ENCODE results near the gene CCDC71L. TPM values are rescaled to one million over a fixed set of nuclear protein-coding genes. Genes with fewer than 3 reads are reported as not detected.

CCDC71L gene
- polyA plus RNA-seq, 1 experiment, result 16.9 TPM

DNA sequence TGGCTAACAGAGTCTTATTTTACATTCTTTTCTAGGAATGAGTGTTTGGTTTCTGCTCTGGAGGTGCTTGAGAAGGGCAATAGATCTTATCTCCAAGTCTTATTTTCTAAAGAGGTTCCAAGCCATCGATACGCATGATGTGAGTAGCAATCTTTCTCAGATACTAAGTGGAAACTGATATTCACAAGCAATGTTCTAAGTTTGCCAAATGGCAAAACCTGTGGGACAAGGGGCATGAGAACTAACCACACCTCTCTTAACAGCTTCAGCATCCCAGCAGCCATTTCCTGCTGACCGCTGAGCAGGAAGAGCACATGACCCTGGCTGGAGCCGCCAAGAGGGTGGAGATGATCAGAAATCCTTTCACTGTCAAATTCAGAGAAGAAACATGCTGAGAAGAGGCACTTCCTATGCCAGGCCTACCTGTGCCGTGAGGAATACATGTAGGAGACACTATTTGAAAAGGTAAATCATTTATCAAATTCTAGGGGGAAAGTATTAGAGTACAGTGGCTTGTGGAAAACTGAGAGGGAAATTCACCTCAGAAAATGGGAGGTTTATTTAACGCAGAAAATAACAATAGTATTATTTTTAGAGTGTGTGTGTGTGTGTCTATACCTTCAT, 35.2 kb downstream of the CCDC71L start:
- TF ChIP-seq, protein P1, sequence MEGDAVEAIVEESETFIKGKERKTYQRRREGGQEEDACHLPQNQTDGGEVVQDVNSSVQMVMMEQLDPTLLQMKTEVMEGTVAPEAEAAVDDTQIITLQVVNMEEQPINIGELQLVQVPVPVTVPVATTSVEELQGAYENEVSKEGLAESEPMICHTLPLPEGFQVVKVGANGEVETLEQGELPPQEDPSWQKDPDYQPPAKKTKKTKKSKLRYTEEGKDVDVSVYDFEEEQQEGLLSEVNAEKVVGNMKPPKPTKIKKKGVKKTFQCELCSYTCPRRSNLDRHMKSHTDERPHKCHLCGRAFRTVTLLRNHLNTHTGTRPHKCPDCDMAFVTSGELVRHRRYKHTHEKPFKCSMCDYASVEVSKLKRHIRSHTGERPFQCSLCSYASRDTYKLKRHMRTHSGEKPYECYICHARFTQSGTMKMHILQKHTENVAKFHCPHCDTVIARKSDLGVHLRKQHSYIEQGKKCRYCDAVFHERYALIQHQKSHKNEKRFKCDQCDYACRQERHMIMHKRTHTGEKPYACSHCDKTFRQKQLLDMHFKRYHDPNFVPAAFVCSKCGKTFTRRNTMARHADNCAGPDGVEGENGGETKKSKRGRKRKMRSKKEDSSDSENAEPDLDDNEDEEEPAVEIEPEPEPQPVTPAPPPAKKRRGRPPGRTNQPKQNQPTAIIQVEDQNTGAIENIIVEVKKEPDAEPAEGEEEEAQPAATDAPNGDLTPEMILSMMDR (IDR thresholded peaks at IDR 0.05; ENCODE audit: low read depth, low read length), result no peak
- no peak for DNase-seq (ENCODE audit: low read depth, low spot score)
- no peaks in the 10 kb centered on the region for H3K9me3 ChIP-seq (ENCODE audit: control insufficient read depth, insufficient read depth, low read length)
- no peak overlapping the region for H3K4me3 ChIP-seq (ENCODE audit: low read depth, low read length)
- POLR2A ChIA-PET, result no interaction called here
- no peak overlapping the region for H3K27ac ChIP-seq (ENCODE audit: low read depth, low read length)
- CTCF ChIA-PET, result no interaction called here
- no peaks in the 10 kb centered on the region for H3K27me3 ChIP-seq (ENCODE audit: control insufficient read depth, insufficient read depth, low read length)

DNA sequence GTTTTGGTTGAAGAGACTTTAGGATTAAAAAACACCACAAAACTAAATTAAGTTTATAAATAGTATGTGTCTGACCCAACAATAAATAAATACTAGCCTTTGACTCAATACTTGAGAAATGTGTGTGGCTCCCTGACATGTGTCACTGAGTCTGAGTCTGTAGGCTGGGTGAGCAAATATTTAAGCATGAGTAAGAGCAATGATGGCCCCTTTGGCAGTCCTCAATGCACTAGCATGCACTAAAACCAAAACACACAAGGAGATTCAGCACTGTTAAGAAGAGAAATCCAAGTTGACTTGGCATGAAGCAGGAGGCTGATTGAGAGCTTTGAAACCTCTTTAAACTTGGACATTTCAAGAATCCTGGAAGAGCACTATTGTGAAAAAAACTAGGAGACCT, 37.1 kb downstream of the CCDC71L start:
- CTCF ChIA-PET, result interaction anchor here (0.8 kb wide), 1 partner anchor 93 kb away, joined by 3 read pairs; no protein-coding TSS in a partner anchor

DNA sequence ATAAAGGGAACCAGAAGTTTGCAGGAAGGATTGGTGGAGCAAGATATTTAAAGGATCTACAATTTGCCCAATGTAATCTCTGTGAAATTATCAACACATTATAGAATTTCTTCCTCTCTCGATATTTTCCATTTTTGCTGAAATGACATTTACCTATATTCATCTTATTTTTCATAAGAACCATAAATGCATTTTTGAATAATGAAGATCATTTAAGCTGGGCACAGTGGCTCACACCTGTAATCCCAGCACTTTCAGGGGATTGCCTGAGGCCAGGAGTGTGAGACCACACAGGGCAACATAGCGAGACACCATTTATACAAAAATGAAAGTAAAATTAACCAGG, 37.7 kb downstream of the CCDC71L start:
- Histone ChIP-seq H3K27me3 (ENCODE audit: control insufficient read depth, insufficient read depth, low read length) (no peaks in the 10 kb centered on the region), H3K27ac (ENCODE audit: low read depth, low read length) (no peak overlapping the region), H3K4me3 (ENCODE audit: low read depth, low read length) (no peak overlapping the region), H3K9me3 (ENCODE audit: control insufficient read depth, insufficient read depth, low read length) (no peaks in the 10 kb centered on the region)
- TF ChIP-seq, protein P1 (IDR thresholded peaks at IDR 0.05; ENCODE audit: low read depth, low read length), result no peak
- ChIA-PET POLR2A (no interaction called here), CTCF (no interaction called here)
- DNase-seq (ENCODE audit: low read depth, low spot score), result no peak

More for the DNA sequence above, 37.1 kb downstream of the CCDC71L start:
- H3K9me3 ChIP-seq (ENCODE audit: control insufficient read depth, insufficient read depth, low read length), result no peaks in the 10 kb centered on the region
- peak; percentile 47 for DNase-seq (ENCODE audit: low read depth, low spot score)
- POLR2A ChIA-PET, result no interaction called here
- TF ChIP-seq, protein P1 (IDR thresholded peaks at IDR 0.05; ENCODE audit: low read depth, low read length), result no peak
- H3K27me3 ChIP-seq (ENCODE audit: control insufficient read depth, insufficient read depth, low read length), result no peaks in the 10 kb centered on the region
- peak overlapping the region; percentile 61 for H3K27ac ChIP-seq (ENCODE audit: low read depth, low read length)
- H3K4me3 ChIP-seq (ENCODE audit: low read depth, low read length), result no peak overlapping the region

DNA sequence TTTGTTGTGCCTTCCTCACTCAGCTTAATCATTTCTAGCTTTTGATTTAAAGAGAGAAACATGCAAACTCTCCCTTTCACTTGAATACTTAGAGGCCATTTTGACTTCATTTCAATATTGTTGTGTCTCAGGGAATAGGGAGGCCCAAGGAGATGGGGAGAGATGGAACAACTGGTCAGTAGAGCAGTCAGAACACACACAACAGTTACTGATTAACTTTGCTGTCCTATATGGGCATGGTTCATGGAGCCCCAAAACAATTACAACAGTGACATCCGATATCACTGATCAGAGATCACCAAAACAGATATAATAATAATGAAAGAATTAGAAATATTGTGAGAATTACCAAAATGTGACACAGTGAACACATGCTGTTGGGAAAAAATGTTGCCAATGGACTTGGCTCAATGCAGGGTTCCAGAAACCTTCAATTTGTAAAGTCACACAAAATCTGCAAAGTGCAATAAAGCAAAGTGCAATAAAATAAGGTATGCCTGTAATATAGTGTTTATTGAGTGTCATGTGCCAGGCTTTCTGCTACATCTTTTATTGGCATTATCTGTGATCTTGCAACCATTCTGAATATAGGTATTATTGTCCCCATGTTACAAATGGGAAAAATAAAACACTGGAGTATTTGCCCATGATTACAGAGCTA, 38.2 kb downstream of the CCDC71L start:
- no peak for DNase-seq (ENCODE audit: low read depth, low spot score)
- POLR2A ChIA-PET, result interaction anchor here (0.5 kb wide), 1 partner anchor 528 kb away, joined by 3 read pairs; no protein-coding TSS in a partner anchor
- H3K4me3 ChIP-seq (ENCODE audit: low read depth, low read length), result no peak overlapping the region
- TF ChIP-seq, protein P1 (IDR thresholded peaks at IDR 0.05; ENCODE audit: low read depth, low read length), result no peak
- CTCF ChIA-PET, result interaction anchor here (0.5 to 1.0 kb wide), 2 partner anchors 80 to 162 kb away, joined by 3 to 5 read pairs; no protein-coding TSS in a partner anchor
- no peaks in the 10 kb centered on the region for H3K27me3 ChIP-seq (ENCODE audit: control insufficient read depth, insufficient read depth, low read length)
- no peak overlapping the region for H3K27ac ChIP-seq (ENCODE audit: low read depth, low read length)
- H3K9me3 ChIP-seq (ENCODE audit: control insufficient read depth, insufficient read depth, low read length), result no peaks in the 10 kb centered on the region

DNA sequence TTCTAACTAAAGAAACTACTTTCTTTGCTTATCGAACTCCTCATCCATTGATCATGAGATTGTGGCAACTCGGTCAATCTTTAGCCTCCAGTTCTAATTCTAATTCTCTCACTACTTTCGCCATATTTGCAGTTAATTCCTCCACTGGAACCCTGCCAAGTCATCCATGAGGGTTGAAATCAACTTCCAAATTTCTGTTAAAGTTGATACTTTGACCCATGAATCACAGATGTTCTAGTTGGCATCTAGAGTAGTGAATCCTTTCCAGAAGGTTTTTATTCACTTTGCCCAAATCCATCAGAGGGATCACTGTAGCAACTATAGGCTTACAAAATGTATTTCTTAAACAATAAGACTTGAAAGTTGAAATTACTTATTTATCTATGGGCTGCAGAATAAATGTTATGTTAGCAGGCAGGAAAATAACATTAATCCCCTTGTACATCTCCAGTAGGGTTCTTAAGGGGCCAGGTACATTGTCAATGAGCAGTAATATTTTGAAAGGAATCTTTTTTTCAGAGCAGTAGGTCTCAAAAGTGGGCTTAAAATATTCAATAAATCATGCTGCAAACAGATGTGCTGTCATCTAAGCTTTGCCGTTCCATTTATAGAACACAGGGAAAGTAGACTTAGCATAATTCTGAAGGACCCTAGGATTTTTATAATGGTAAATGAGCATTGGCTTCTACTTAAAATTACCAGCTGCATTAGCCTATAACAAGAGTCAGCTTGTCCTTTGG, 39.4 kb downstream of the CCDC71L start:
- POLR2A ChIA-PET, result no interaction called here
- CTCF ChIA-PET, result interaction anchor here (1.0 kb wide), 1 partner anchor 79 kb away, joined by 3 read pairs; no protein-coding TSS in a partner anchor

More for the DNA sequence above, 39.4 kb downstream of the CCDC71L start:
- Histone ChIP-seq H3K4me3 (ENCODE audit: low read depth, low read length) (no peak overlapping the region), H3K27ac (ENCODE audit: low read depth, low read length) (no peak overlapping the region), H3K9me3 (ENCODE audit: control insufficient read depth, insufficient read depth, low read length) (no peaks in the 10 kb centered on the region), H3K27me3 (ENCODE audit: control insufficient read depth, insufficient read depth, low read length) (no peaks in the 10 kb centered on the region)
- no peak for DNase-seq (ENCODE audit: low read depth, low spot score)
- TF ChIP-seq, protein P1 (IDR thresholded peaks at IDR 0.05; ENCODE audit: low read depth, low read length), result no peak

Data from AG04450 (cell line).